ENCODE results near the gene TEP1.

- TF ChIP-seq CTCF (IDR thresholded peaks at IDR 0.05; ENCODE audit: insufficient read depth, low read length, poor library complexity, severe bottlenecking): no peak
- TF ChIP-seq EZH2phosphoT487 (conservative IDR thresholded peaks at IDR 0.05; ENCODE audit: low read length): no peak
Observed at GRCh38 chr14:20438664-20439063, 25.4 kb upstream of the TEP1 start.

Data from SU-DHL-6 (cell line).